OCI-M2 (cell line): ENCODE data around the gene CDHR3.

ENCODE experiments used
- DNase-seq: peaks from one replicate; lab custom pipeline; 2025; ENCODE audit not compliant: unreplicated experiment; lab: John Stamatoyannopoulos, UW

The CDHR3 gene

GRCh38 chr7:106023369-106024322, 60.6 kb downstream of the CDHR3 start:
- no peak for DNase-seq

GRCh38 chr7:106026101-106026500, 63.0 kb downstream of the CDHR3 start:
- no peak for DNase-seq

GRCh38 chr7:106029451-106029850, 66.4 kb downstream of the CDHR3 start:
- DNase-seq = no peak

GRCh38 chr7:106029941-106030340, 66.9 kb downstream of the CDHR3 start:
- no peak for DNase-seq

- DNase-seq = no peak
Measured at GRCh38 chr7:106031300-106032035, 68.4 kb downstream of the CDHR3 start.

- no peak for DNase-seq
Measured at GRCh38 chr7:106032295-106032694, 69.2 kb downstream of the CDHR3 start.

- no peak for DNase-seq
Measured at GRCh38 chr7:106033735-106034134, 70.7 kb downstream of the CDHR3 start.

- DNase-seq = no peak
Measured at GRCh38 chr7:106034383-106034782, 71.3 kb downstream of the CDHR3 start.

- no peak for DNase-seq
Measured at GRCh38 chr7:106035568-106035967, 72.5 kb downstream of the CDHR3 start.

GRCh38 chr7:106036004-106036403, 72.9 kb downstream of the CDHR3 start:
- DNase-seq = no peak

GRCh38 chr7:106037489-106038176, 74.6 kb downstream of the CDHR3 start:
- DNase-seq = no peak

- no peak for DNase-seq
Measured at GRCh38 chr7:106038289-106038688, 75.2 kb downstream of the CDHR3 start.

GRCh38 chr7:106038916-106039315, 75.9 kb downstream of the CDHR3 start:
- no peak for DNase-seq

- DNase-seq = no peak
Measured at GRCh38 chr7:106039486-106040060, 76.5 kb downstream of the CDHR3 start.

GRCh38 chr7:106041140-106041717, 78.2 kb downstream of the CDHR3 start:
- no peak for DNase-seq

GRCh38 chr7:106042196-106042611, 79.1 kb downstream of the CDHR3 start:
- no peak for DNase-seq

GRCh38 chr7:106045139-106045538, 82.1 kb downstream of the CDHR3 start:
- DNase-seq = no peak

GRCh38 chr7:106045586-106045985, 82.5 kb downstream of the CDHR3 start:
- no peak for DNase-seq

- no peak for DNase-seq
Measured at GRCh38 chr7:106047184-106047583, 84.1 kb downstream of the CDHR3 start.

GRCh38 chr7:106047818-106048705, 85.0 kb downstream of the CDHR3 start:
- DNase-seq = no peak
